NCI-H2029 (cell line): ENCODE results near the gene INVS.

Experiments used
- DNase-seq: peaks from one replicate; lab custom pipeline; 2025; lab: John Stamatoyannopoulos, UW

INVS gene

GRCh38 chr9:100277166-100277979 lies 178.3 kb downstream of the INVS start:
- no peak for DNase-seq

- DNase-seq = no peak
These were observed 182.0 kb downstream of the INVS start for GRCh38 chr9:100281066-100281465.

DNA sequence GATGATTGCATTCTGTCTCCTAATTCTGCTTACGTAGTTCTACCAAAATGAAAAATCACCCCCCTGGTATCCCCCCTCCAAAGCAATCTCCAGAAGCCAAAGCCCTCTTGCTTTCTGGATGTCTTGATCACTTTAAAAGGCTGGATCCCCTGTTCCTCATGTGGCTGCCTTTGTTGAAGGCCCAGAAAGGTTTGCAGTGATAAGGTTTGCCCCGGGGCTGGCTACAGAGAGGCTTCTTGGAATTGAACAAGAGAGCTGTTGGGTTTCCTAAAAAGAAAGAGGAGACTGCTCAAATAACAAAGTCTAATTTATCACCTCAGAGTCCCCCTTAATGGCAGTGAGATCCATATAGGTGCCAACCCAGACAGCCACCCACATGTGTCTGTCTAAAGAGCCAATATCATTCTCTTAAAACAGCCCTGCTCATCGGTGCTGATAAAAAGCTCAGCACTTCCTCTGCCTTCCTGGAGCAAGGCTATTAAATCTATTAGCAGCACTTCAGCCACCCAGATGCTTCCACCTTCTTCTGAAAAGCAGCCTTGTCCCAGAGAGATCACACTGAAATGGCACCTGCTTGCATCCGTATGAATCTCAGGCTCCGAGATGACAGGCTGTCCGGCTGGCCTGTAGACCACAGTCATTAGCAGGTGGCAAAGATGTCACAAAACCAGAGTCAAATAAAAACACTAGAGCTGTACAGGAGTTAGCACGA lies 182.8 kb downstream of the INVS start:
- no peak for DNase-seq

- DNase-seq = no peak
These were observed 183.3 kb downstream of the INVS start for GRCh38 chr9:100282388-100282719.

GRCh38 chr9:100284247-100284646 lies 185.2 kb downstream of the INVS start:
- no peak for DNase-seq

DNA sequence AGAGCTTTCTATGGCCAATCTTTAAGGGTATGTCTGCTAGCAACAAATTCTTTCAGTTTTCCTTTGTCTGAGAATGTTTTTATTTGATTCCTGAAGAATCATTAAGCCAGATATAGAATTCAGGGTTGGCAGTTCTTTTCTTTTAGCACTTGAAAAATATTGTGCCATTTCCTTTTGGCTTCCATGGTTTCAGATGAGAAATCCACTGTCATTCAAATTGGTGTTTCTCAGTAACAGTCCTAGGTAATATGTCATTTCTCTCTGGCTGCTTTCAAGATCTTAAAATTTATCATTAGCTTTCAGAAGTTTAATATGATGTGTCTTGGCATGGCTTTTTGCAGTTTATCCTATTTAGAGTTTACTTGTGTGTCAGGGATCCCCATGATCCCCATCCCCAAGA lies 186.0 kb downstream of the INVS start:
- no peak for DNase-seq

GRCh38 chr9:100285601-100286000 lies 186.6 kb downstream of the INVS start:
- DNase-seq = no peak

DNA sequence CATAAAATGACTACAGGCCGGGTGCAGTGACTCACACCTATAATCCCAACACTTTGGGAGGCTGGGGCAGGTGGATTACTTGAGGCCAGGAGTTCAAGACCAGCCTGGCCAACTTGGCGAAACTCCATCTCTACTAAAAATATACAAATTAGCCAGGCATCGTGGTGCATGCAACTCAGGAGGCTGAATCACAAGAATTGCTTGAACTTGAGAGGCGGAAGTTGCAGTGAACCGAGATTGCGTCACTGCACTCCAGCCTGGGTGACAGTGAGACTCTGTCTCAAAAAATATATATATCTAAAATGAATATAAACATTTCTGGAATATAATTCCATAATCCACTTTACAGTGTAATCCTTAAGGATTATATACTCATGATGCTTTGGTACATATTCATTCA lies 187.2 kb downstream of the INVS start:
- DNase-seq = no peak

GRCh38 chr9:100287186-100287585 lies 188.1 kb downstream of the INVS start:
- no peak for DNase-seq

- DNase-seq = no peak
These were observed 191.7 kb downstream of the INVS start for GRCh38 chr9:100290714-100291113.

GRCh38 chr9:100292414-100292813 lies 193.4 kb downstream of the INVS start:
- DNase-seq = no peak

DNA sequence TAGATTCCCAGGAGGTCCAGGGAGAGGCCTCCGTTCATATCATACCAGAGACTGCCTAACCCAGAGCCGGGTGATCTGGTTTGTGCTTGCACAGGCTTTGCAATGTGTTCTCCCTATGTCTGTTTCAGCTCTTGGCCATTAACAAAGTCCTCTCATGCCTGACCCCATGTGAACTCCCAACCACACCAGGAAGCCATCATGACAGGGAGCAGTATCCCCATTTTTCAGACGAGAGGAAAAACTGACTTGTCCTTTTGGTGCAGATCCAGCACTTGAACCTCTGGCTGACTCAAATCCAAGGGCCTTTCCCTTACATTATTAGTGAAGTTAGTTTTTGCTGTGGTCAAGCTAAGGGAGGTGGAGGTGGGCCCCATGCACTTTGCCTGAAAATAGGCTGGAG lies 195.3 kb downstream of the INVS start:
- no peak for DNase-seq

DNA sequence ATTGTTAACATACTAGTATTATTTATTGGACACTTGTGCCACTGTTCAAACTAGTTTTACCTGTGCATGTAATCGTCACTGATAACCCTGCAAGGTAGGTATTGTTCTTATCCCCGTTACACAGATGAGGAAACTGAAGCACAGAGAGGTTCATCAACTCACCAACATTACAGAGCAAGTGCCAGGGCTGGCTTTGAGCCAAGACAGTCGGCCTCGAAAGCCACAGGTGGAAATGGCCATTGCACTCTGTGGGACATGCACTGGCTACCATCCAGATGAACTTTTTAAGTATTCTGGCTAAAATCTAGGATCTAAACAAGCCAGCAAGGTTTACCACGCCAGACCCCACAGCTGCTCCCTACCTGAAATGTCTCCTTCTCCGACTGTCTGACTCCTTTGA lies 195.8 kb downstream of the INVS start:
- peak; percentile 2 for DNase-seq

DNA sequence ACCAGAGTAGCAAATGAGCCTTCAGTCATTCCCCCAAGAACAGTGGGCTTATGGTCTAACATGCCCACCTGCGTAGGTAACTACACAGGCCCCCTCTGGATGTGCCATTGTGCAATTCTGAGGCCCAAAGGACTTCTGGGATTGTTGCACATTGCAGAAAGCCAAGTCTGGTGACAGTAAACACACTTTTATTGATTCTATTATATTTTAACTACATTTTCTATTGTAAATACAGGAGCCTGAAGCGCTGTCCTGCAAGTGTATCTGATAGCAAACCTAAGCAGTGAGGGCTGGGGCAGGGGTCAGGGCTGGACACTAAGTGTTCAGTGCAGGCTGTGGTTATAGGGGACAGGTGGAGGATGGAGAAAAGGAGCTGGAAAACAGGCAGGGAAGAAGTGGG lies 196.2 kb downstream of the INVS start:
- DNase-seq = no peak

DNA sequence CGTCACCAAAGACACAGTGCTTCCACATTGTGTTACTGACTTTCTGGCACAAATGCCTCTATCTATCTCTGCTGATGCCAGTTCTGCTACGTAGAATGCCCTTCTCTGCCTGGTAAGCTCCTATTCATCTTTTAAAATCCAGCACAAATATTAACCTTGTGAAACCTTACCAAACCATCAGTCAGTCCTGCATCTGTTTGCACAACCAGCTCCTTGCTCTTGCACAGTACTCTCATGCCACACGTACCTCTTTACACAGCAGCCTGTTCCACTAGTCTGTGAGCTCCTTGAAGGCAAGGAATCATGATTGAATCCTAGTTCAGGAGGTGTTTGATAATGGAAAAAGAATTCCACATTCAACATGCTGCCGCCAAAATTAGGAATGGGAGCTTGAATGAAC lies 197.4 kb downstream of the INVS start:
- DNase-seq = no peak

- DNase-seq = no peak
These were observed 199.3 kb downstream of the INVS start for GRCh38 chr9:100298378-100298777.

DNA sequence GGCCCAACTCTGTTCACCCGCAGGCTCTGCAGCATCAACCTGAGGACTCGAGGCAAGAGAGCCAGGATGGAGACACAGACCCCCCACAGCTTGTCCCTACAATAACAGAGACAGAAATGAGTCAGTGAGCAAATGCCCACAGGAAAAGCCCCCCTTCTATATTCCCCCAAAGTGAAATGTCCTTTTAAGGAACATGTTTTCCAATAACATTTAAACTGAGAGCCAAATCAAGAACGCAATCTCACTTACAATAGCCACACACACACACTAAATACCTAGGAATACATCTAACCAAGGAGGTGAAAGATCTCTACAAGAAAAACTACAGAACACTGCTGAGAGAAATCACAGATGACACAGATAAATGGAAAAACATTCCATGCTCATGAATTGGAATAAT lies 204.7 kb downstream of the INVS start:
- DNase-seq = no peak

DNA sequence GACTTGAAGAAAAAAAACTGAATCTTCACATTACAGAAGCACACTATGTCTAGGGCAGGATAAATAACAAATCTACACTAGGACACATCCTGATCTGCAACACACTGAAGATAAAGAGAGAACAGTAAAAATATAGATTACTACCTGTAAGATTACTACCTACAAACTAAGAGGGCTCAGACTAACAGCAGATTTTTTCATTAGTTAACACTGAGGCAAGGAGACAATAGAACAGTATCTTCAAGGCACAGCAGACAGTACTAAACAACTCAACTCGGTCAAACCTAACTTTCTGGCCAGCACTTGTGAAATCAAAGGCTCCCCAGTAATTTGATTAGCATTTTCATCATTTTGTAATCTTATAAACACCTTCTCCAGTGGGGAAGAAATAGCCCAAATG lies 207.2 kb downstream of the INVS start:
- no peak for DNase-seq

DNA sequence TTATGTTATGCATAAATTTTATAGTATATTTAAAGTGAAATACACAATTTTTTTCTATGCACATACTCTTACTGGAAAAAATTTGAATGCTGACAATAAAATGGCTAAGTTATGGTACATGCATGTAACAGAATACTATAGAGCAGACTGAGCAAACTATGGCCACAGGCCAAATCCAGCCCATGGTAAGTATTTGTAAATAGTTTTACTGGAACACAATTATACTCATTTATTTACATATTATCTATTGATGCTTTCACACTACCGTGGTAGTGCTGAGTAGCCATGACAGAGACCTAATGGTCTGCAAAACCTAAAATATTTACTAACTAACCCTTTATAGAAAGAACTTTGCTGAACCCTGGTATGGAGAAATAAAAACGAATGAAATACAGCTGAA lies 208.0 kb downstream of the INVS start:
- peak; percentile 12 for DNase-seq

- no peak for DNase-seq
These were observed 210.0 kb downstream of the INVS start for GRCh38 chr9:100308965-100309564.

DNA sequence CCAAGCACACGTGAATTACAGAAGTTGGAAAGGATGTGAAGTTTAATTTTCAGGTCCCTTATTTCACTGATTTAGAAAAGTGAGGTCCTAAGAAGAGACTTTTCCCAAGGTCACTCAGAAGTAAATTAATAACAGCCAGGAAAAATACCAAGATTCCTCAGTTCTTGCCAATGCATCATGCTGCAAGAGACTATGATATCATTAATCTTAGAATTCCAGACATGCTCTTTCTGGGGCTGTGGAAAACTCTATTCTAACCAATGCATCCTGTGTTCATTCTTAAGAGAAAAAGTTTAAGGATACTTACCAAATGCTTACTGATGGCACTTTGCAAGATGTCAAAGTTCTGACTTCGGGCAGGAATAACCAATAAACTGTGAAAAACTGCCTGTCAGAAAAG lies 210.9 kb downstream of the INVS start:
- DNase-seq = no peak

DNA sequence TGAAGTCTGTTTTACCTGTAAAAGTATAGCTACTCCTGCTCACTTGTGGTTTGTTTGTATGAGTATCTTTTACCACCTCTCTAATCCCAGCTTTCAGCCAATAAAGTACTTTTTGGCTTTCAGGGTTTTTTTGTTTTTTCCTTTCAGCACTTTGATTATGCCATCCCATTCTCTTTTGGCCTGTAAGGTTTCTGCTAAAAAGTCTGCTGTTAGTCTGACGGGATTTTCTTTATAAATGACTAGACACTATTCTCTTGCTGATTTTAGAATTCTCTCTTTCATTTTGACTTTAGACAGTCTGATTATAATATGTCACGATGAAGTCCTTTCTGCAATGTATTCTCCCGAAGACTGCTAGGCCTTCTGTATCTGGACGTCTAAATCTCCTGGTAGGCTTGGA lies 216.5 kb downstream of the INVS start:
- DNase-seq = no peak

DNA sequence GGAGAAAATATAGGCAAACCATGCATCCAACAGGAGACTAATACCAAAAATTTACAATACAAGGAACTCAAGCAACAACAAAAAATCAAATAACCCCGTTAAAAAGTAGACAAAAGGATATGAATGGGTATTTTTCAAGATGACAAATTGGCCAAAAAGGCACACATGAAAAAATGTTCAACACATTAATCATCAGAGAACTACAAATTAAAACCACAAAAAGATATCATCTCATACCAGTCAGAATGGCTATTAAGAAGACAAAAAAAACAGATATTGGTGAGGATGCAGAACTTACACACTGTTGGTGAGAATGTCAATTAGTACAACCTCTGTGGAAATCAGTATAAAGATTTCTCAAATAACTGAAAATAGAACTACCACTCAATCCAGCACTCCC lies 218.7 kb downstream of the INVS start:
- DNase-seq = no peak
